Measurements from ENCODE around the gene C7orf33.

DNA sequence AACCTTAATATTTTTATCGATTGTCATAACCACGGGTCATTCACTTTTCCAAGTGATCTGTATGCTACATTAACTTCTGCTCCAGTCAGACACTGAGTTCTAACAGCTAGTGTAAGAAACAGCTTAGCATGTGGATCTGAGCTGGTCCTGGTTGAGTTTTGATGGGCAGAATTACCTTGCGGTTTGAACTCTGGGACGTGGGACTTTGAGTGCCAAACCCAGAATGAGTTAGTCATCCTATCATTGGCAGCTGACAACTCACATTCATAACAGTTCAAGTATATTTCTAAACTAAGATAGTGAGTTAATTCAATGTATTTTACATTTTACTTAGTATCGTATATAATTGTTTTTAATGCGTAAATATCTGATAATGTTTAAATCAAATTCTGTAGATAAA is 43.2 kb downstream of the C7orf33 start:
- TF ChIP-seq, protein P1, sequence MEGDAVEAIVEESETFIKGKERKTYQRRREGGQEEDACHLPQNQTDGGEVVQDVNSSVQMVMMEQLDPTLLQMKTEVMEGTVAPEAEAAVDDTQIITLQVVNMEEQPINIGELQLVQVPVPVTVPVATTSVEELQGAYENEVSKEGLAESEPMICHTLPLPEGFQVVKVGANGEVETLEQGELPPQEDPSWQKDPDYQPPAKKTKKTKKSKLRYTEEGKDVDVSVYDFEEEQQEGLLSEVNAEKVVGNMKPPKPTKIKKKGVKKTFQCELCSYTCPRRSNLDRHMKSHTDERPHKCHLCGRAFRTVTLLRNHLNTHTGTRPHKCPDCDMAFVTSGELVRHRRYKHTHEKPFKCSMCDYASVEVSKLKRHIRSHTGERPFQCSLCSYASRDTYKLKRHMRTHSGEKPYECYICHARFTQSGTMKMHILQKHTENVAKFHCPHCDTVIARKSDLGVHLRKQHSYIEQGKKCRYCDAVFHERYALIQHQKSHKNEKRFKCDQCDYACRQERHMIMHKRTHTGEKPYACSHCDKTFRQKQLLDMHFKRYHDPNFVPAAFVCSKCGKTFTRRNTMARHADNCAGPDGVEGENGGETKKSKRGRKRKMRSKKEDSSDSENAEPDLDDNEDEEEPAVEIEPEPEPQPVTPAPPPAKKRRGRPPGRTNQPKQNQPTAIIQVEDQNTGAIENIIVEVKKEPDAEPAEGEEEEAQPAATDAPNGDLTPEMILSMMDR (IDR thresholded peaks at IDR 0.05; ENCODE audit: insufficient read depth, low read length) = no peak
- no peak for TF ChIP-seq POLR2AphosphoS5 (IDR thresholded peaks at IDR 0.05; ENCODE audit: low read depth)
- TF ChIP-seq, protein P2, sequence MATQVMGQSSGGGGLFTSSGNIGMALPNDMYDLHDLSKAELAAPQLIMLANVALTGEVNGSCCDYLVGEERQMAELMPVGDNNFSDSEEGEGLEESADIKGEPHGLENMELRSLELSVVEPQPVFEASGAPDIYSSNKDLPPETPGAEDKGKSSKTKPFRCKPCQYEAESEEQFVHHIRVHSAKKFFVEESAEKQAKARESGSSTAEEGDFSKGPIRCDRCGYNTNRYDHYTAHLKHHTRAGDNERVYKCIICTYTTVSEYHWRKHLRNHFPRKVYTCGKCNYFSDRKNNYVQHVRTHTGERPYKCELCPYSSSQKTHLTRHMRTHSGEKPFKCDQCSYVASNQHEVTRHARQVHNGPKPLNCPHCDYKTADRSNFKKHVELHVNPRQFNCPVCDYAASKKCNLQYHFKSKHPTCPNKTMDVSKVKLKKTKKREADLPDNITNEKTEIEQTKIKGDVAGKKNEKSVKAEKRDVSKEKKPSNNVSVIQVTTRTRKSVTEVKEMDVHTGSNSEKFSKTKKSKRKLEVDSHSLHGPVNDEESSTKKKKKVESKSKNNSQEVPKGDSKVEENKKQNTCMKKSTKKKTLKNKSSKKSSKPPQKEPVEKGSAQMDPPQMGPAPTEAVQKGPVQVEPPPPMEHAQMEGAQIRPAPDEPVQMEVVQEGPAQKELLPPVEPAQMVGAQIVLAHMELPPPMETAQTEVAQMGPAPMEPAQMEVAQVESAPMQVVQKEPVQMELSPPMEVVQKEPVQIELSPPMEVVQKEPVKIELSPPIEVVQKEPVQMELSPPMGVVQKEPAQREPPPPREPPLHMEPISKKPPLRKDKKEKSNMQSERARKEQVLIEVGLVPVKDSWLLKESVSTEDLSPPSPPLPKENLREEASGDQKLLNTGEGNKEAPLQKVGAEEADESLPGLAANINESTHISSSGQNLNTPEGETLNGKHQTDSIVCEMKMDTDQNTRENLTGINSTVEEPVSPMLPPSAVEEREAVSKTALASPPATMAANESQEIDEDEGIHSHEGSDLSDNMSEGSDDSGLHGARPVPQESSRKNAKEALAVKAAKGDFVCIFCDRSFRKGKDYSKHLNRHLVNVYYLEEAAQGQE (IDR thresholded peaks at IDR 0.05; ENCODE audit: insufficient replicate concordance, low read depth) = no peak
- no peak for TF ChIP-seq GABPA (IDR thresholded peaks at IDR 0.05; ENCODE audit: low read depth)
- TF ChIP-seq SPI1 (IDR thresholded peaks at IDR 0.05; ENCODE audit: borderline replicate concordance, low read depth) = no peak
